ENCODE data around the gene OCIAD1. TPM values are rescaled to one million over a fixed set of nuclear protein-coding genes. Genes with fewer than 3 reads are reported as not detected.
A peak's percentile ranks its signal among the peaks of the same experiment; 100 is the strongest.

Gene OCIAD1
- total RNA-seq, result 10 to 100 TPM; 63.3 to 97.7 (median 77.8) TPM

- Histone ChIP-seq H3K27ac (peak within 1 kb of the TSS; percentile 90 to 96 (median 95)), H3K4me3 (peak within 1 kb of the TSS; percentile 75 to 93 (median 81)), H3K36me3 (peaks cover 0 to 30% (median 17%) of the 10 kb centered on the region in 3 donors), H3K4me1 (peaks cover 7 to 24% (median 12%) of the 10 kb centered on the region in 3 donors), H3K9me3 (no peaks in the 10 kb centered on the region), H3K27me3 (peaks cover 0 to 11% (median 0%) of the 10 kb centered on the region in 4 donors)
- peak; percentile 93 for DNase-seq
- 0 to 1% methylated on average over 32 to 42 of the region's 56 CpGs for WGBS, 2 donors
- TF ChIP-seq POLR2A (IDR thresholded peaks at IDR 0.05) (peak in 2 of 4 donors; percentile 5 to 61), CTCF (IDR thresholded peaks at IDR 0.05) (peak in 3 of 6 experiments; percentile 4 to 27 (median 6))
- intact Hi-C loops (cut with DNase I), result no loop called here
Observed at GRCh38 chr4:48830706-48831531, at the start of gene OCIAD1. Gene OCIAD1, plus strand, starts transcription at chr4:48831088. Its CDS starts 1,537 bp downstream, at chr4:48832625.

- Histone ChIP-seq H3K4me1 (peaks cover 7 to 27% (median 15%) of the 10 kb centered on the region in 3 donors), H3K27ac (no peak overlapping the region), H3K27me3 (no peaks in the 10 kb centered on the region), H3K36me3 (no peaks in the 10 kb centered on the region), H3K4me3 (no peak overlapping the region), H3K9me3 (no peaks in the 10 kb centered on the region)
- DNase-seq, result no peak
- no peak for TF ChIP-seq CTCF (IDR thresholded peaks at IDR 0.05)
- no peak for TF ChIP-seq POLR2A (IDR thresholded peaks at IDR 0.05)
- intact Hi-C loops (cut with DNase I), result loop anchor here (5.0 kb wide), 1 partner anchor 180 kb away; no protein-coding TSS in a partner anchor
Observed at GRCh38 chr4:48781968-48782367, 48.9 kb upstream of the OCIAD1 start.

GRCh38 chr4:48785302-48785701 lies 45.6 kb upstream of the OCIAD1 start:
- H3K27ac ChIP-seq, result no peak overlapping the region
- H3K27me3 ChIP-seq, result no peaks in the 10 kb centered on the region
- peaks cover 4 to 8% (median 6%) of the 10 kb centered on the region in 3 donors for H3K4me1 ChIP-seq
- intact Hi-C loops (cut with DNase I), result no loop called here
- DNase-seq, result no peak
- TF ChIP-seq POLR2A (IDR thresholded peaks at IDR 0.05), result no peak
- no peak for TF ChIP-seq CTCF (IDR thresholded peaks at IDR 0.05)
- H3K9me3 ChIP-seq, result no peaks in the 10 kb centered on the region
- H3K36me3 ChIP-seq, result no peaks in the 10 kb centered on the region
- H3K4me3 ChIP-seq, result no peak overlapping the region

- H3K27ac ChIP-seq, result no peak overlapping the region
- H3K4me1 ChIP-seq, result peaks cover 0 to 1% (median 0%) of the 10 kb centered on the region in 3 donors
- intact Hi-C loops (cut with DNase I), result no loop called here
- no peaks in the 10 kb centered on the region for H3K27me3 ChIP-seq
- 82 to 90% methylated on average over 2 of the region's 2 CpGs for WGBS, 2 donors
- H3K9me3 ChIP-seq, result no peaks in the 10 kb centered on the region
- no peaks in the 10 kb centered on the region for H3K36me3 ChIP-seq
- DNase-seq, result no peak
- TF ChIP-seq POLR2A (IDR thresholded peaks at IDR 0.05) (no peak), CTCF (IDR thresholded peaks at IDR 0.05) (no peak)
- no peak overlapping the region for H3K4me3 ChIP-seq
Observed at GRCh38 chr4:48786549-48786948, 44.3 kb upstream of the OCIAD1 start.

- Histone ChIP-seq H3K9me3 (no peaks in the 10 kb centered on the region), H3K4me3 (no peak overlapping the region), H3K27me3 (no peaks in the 10 kb centered on the region), H3K4me1 (no peaks in the 10 kb centered on the region), H3K27ac (no peak overlapping the region), H3K36me3 (no peaks in the 10 kb centered on the region)
- DNase-seq, result no peak
- TF ChIP-seq CTCF (IDR thresholded peaks at IDR 0.05), result no peak
- TF ChIP-seq POLR2A (IDR thresholded peaks at IDR 0.05), result no peak
- 73 to 95% methylated on average over 1 of the region's 1 CpG for WGBS, 2 donors
- intact Hi-C loops (cut with DNase I), result no loop called here
Observed at GRCh38 chr4:48787056-48787455, 43.8 kb upstream of the OCIAD1 start.
